ENCODE data around the gene CLIC5. TPM values are rescaled to one million over a fixed set of nuclear protein-coding genes. Genes with fewer than 3 reads are reported as not detected.

The CLIC5 gene
- total RNA-seq, 1 experiment from 2014 or later, result not detected

DNA sequence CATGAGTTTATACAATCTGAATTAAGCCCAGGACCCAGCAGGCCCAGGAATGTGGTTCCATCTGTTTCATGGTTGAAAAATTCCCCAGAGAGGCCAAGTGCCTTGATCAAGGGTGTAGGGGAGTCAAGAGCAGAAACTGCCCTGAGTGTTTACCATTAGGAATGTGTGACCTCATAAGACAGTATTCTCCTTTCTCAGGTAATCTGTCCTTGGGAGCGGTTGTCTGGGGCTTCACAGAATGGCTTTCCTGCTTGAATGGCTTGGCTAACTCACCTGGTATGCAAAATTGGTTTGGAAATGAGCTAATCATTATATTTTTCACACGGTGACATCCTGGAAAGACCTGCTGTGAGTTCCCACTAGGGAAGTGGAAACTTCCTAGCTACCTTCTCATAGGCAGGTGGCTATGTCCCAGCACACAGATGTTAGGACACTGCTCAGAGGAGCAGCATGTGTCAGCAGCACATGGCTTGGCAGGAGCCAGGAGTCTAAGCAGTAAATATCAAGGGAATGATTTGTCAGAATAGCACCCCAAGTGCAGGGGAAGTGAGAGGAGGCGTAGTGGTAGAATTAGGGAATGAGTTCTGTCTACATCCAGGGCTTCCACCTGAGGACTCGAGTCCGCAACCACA is 17.7 kb downstream of the CLIC5 start:
- DNase-seq (ENCODE audit: low read depth), result no peak

DNA sequence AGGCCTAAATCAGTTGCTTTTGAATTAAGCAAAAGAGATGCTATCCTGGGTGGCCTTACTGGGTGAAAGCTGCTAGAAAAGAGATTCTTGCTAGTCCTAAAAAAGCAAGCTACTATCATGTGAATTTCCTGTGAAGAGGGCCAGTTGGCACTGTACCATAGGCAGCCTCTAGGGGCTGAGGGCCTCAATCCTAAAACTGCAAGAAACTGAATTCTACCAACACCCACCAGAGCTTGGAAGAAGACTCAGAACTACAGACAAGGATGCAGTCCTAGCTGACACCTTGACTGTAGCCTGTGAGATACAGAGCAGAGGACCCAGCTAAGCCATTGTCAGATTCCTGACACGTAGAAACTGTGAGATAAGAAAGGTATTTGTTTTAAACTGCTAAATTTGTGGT is 24.5 kb downstream of the CLIC5 start:
- DNase-seq (ENCODE audit: low read depth), result no peak

GRCh38 chr6:45990162-45990561 is 25.5 kb downstream of the CLIC5 start:
- no peak for DNase-seq (ENCODE audit: low read depth)

GRCh38 chr6:45988635-45989034 is 27.0 kb downstream of the CLIC5 start:
- DNase-seq (ENCODE audit: low read depth), result no peak

DNA sequence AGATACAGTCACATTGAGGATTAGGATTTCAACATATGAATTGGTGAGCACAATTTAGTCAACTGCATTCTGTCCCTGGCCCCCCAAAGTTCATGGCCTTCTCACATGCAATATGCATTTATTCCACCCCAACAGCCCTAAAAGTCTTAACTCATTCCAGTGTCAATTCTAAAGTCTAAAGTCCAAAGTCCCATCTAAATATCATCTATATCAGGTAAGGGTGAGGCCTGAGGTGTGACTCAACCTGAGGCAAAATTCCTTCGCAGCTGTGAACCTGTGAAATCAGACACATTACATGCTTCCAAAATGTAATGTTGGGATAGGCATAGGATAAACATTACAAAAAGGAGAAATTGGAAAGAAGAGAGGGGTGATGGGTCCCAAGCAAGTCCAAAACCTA is 27.8 kb downstream of the CLIC5 start:
- DNase-seq (ENCODE audit: low read depth), result no peak

- DNase-seq (ENCODE audit: low read depth), result peak; percentile 10
Observed at GRCh38 chr6:45986746-45987274, 28.9 kb downstream of the CLIC5 start.

DNA sequence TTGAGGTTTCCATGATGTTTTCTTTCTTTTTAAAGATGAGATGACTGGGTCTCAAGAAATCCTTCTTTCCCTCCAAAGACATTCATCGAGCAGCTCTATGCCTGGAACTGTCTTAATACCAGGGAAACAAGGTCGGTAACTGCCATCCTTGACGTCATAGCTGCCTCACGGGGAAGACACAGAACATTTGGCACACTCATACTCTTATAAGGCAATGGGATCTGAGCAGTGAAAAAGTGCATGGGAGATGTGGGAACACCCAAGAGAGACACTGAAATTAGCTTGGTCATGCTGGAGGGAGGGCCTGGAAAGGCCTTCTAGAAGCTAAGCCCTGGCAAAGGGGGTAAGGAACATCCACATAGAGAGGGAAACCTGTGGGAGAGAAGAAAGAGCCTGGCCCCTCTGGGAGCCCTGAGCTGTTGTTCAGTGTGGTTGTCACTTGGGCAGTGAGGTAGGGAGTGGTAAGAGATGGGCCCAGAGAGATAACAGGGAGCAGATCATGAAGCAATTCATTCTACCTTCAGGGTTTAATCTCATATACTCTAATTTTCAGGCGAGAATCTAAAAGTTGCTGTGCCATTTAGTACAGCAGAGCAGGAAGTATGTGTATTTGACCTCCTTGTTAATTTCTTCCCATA is 30.8 kb downstream of the CLIC5 start:
- DNase-seq (ENCODE audit: low read depth), result no peak

DNA sequence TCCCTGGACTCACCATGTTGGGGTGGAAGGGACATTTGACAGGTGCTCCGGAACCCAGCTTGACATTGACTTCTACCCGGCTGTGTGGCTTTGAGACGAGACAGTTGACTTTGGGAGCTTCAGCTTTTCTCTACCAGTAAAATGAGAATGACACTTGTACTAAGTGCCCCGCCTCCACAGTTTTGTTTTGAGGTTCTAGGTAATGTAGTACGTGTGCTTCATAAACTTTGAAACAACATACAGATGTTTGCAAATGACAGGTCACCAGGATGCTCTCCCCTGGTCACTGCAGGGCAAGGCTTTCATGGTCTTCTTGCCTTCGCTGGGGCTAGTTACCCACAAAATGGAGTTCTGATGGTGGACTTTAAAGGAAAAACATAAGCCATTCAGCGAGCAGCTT is 31.3 kb downstream of the CLIC5 start:
- DNase-seq (ENCODE audit: low read depth), result no peak

DNA sequence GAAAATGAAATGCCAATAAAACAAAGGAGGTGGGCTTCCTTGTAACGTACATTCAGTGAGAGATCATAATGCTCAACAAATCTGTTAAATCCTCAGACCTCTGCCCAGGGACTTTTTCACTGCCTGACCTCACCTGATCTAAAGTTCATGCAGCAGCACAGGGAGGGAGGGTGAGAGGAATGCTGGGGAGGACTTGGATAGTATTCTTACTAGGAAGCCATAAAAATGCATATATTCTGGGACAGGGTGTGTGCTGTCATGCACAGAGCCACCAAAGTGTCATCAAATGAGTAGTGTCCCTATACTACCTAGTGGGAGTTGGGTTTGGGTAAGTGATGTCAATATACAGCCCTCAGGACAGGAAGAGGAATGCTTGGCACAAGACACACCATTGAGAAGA is 32.6 kb downstream of the CLIC5 start:
- no peak for DNase-seq (ENCODE audit: low read depth)

DNA sequence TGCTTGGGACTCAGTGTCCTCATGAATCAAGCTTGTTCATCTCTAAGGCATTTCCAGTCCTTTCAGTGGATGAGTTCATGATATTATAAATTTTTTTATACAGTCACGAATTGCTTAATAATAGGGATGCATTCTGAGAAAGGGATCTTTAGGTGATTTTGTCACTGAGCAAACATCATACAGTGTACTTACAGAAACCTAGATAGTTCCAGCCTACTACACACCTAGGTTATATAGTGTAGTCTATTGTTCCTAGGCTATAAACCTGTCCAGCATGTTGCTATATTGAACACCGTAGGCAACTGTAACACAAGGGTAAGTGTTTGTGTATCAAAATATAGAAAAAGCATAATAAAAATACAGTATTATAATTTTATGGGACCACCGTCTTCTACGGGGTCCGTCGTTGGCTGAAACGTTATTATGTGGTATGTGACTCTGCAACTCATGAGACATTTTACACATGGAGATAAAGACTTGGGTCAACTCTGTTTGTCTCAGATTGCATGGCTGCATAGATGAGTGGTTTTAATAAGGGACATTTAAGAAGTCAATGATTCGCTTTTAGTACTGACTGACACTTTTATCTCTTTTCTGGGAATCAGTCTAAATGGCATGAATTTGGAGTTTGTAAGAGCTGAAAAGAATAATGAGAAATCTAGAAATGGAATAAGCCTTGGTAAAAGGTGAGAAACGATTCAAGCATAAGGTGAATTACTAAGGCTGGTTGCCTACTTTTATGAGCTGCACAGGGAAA is 33.2 kb downstream of the CLIC5 start:
- no peak for DNase-seq (ENCODE audit: low read depth)

DNA sequence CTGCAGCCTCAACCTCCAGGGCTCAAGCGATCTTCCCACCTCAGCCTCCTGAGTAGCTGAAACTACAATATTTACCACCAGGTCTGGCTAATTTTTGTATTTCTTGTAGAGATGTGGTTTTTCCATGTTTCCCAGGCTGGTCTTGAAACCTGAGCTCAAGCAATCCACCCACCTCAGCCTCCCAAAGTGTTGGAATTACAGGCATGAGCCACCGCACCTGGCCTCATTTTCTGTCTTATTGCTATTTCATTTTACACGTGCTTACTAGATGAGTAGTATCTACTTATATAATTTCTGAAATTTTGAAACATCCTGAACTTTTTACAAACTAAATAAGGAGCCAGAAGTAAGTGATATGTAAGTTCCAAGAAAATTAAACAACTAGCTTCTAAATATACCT is 34.6 kb downstream of the CLIC5 start:
- DNase-seq (ENCODE audit: low read depth), result no peak

DNA sequence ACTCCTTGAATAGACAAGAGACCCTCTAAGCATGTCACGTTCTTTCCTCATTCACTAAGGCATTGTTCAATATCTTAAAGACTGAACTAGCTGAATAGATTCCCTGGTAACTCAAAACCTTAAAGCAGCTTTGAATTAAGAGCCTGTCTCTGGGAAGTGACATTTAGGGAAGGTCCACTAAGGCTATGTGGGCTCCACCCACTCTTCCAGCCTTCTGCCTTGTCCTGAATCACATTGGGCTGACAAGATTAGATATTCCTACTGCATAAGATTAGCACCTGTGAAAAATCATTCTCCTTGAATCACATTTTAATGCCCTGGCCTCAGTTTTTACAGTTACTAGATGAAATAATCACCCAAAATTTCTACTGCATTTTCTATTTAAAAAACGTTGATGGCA is 36.3 kb downstream of the CLIC5 start:
- DNase-seq (ENCODE audit: low read depth), result no peak

DNA sequence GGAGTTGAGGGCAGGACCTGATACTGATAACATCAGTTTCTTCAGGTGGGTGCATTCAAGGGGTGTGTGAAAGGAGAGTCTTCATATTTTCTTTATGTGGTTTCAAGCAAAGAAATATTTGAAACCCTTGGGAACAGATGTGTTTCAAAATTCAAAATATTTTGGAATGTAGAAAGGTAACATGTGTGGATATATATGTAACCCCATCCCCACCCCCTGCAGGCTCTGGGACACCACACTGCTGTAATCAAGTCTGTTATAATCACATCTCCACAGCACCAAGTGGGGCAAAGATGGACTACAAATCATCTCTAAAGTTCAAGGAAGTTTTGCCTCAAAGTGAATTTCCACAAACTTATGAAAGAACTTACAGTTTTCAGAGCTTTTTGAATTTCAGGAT is 41.1 kb downstream of the CLIC5 start:
- DNase-seq (ENCODE audit: low read depth), result no peak

DNA sequence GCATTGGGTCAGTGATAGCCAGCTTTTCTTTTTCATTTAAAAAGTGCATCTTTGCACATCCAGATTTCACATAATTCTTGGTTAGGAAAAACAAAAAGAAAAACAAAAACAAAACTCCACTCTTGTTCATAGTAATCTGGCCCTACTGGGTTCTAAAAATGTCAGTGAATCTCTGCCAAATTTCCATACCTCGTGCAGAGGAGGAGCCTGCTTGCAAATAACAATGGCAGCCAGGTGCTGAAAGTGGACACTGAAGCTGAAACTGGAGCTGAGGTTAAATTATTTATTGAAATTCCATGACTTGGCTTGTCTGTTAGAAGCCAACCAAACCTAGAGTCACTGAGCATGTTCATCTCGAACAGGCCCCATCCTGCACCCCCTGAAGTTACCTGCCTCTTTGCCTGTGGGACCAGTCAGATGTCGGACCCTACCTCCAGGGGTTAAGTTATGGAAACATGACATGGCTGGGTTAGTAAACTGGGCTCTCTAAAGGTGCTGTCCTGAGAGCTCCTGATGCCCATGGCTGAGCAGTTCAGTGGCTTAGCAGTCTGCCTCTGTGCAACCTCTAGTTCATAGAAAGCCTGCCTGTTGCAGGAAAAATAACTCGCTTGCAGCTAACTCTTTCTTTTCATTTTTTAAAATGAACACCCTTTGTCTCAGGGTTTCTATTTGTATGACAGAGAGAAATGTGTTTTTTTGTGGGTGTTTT is 42.7 kb downstream of the CLIC5 start:
- DNase-seq (ENCODE audit: low read depth), result no peak

DNA sequence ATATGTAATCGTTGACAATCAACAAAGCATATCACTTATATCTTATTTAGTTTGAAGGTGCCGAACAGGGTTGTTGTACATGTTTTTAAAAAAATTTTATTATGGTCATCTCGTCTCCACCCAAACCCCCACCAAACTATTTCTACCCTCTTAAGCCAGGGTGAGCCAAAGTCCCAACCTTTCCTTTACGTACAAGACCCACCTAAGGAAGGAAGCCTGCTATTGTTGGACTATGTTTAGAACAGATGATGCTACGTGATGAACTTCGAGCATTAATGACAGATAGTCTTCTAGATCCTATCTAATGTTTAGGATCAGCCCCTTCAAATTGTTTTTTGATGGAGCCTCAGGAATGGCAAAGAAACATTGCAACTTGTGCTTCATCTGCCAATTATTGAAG is 44.4 kb downstream of the CLIC5 start:
- DNase-seq (ENCODE audit: low read depth), result no peak

- DNase-seq (ENCODE audit: low read depth), result no peak
Observed at GRCh38 chr6:45970326-45970725, 45.3 kb downstream of the CLIC5 start.

- no peak for DNase-seq (ENCODE audit: low read depth)
Observed at GRCh38 chr6:45969883-45970282, 45.8 kb downstream of the CLIC5 start.

- no peak for DNase-seq (ENCODE audit: low read depth)
Observed at GRCh38 chr6:45969026-45969425, 46.6 kb downstream of the CLIC5 start.

- DNase-seq (ENCODE audit: low read depth), result no peak
Observed at GRCh38 chr6:45967363-45967762, 48.3 kb downstream of the CLIC5 start.

DNA sequence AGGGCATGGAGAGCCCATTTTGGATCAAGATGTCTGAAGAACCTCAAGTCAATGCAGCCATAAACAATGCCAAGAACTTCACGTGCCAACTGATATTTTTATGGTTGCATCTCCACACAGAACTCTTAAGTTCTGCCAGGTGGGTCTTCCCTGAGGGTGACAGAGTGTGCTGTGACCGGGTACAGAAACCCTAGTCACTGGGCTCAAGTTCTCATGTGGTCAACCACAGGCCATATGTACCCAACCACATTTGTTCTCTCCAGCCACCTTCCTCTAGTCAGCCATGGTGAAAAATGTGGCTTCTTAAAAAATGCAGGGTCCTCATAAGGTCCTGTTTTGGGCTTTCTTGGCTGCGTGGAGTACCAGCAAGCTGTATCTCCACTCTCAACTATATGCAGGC is 48.9 kb downstream of the CLIC5 start:
- peak; percentile 45 for DNase-seq (ENCODE audit: low read depth)

DNA sequence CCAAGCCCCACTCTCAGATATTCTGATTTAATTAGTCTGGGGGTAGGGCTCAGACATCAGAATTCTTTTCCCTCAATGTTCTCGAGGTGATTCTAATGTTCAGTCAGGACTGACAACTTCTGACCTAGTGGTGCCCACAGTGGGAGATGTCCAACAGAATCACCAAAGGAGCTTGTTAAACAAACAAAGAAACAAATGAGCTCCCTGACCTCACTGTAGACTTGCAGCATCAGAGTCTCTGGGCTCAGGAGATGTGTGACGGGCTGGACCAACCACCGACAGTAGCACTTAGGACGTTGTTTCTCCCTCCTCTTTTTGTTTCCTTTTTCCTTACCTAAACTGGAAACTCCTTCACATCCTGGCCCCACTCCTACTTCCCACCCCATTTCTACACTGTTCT is 49.3 kb downstream of the CLIC5 start:
- no peak for DNase-seq (ENCODE audit: low read depth)

- peak; percentile 79 for DNase-seq (ENCODE audit: low read depth)
Observed at GRCh38 chr6:45965792-45966191, 49.9 kb downstream of the CLIC5 start.

Measured in LHCN-M2 (cell line).